ENCODE results near the gene NLRP14.

GRCh38 chr11:7072401-7073028 is 52.2 kb downstream of the NLRP14 start:
- TF ChIP-seq CTCF (IDR thresholded peaks at IDR 0.05) (no peak), POLR2A (IDR thresholded peaks at IDR 0.05) (no peak)
